ENCODE data around the gene LRIG2. TPM values are rescaled to one million over a fixed set of nuclear protein-coding genes. Genes with fewer than 3 reads are reported as not detected.

The LRIG2 gene
- polyA plus RNA-seq, 1 of the 3 experiments (the other 2 are of a cell fraction) = 3.8 TPM

DNA sequence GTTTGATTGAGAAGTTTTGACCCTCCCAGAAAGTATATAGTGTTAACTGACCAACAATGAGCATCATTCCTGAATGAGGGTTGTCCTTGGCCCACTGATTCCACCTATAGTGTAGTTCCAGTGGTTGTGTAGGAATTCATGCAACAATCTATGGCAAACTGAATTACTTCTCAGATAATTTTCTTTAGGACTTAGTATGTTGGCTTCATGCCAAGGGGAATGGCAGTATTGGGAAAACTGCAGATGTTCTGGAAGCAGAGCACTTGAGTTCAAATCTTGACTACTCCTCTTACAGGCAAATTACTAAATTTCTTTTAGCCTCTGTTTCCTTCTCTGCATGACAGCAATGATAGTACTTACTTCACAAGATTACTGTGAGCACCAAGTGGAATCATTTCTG, 65.8 kb downstream of the LRIG2 start:
- no peak for TF ChIP-seq USF1 (IDR thresholded peaks at IDR 0.05; ENCODE audit: borderline replicate concordance, low read depth)
- TF ChIP-seq MXI1 (IDR thresholded peaks at IDR 0.05; ENCODE audit: low read depth, low read length) = no peak
- no peak for TF ChIP-seq YY1 (IDR thresholded peaks at IDR 0.05; ENCODE audit: low read depth)
- TF ChIP-seq TEAD4 (IDR thresholded peaks at IDR 0.05; ENCODE audit: borderline replicate concordance, insufficient read depth) = no peak
- Histone ChIP-seq H3K27ac (ENCODE audit: low read depth in 2 of 2, low read length in 1 of 2) (no peak overlapping the region), H3K79me2 (ENCODE audit: insufficient read depth) (no peaks in the 10 kb centered on the region), H3K9me2 (no peaks in the 10 kb centered on the region), H3K9me3 (no peaks in the 10 kb centered on the region), H3K4me3 (ENCODE audit: low read depth in 2 of 2, low read length in 1 of 2) (no peak overlapping the region), H4K20me1 (ENCODE audit: insufficient read depth) (no peaks in the 10 kb centered on the region), H3K4me2 (no peak overlapping the region), H3K27me3 (ENCODE audit: insufficient read depth) (no peaks in the 10 kb centered on the region), H3F3A (replicated peaks; ENCODE audit: insufficient read depth) (peaks cover 5% of the 10 kb centered on the region), H3K4me1 (ENCODE audit: control insufficient read depth in 1 of 2, insufficient read depth in 2 of 2, low read depth in 1 of 2, low read length in 1 of 2) (peaks cover 21 to 26% of the 10 kb centered on the region in 2 experiments; a peak in 3 of 4 replicates), H3K36me3 (replicated peaks in 1 of 2; ENCODE audit: control insufficient read depth in 1 of 2, insufficient read depth in 2 of 2, low read length in 1 of 2) (no peaks in the 10 kb centered on the region), H2AFZ (ENCODE audit: low read depth) (no peak overlapping the region), H3K9ac (no peak overlapping the region)
- ChIA-PET POLR2A (no interaction called here), CTCF (interaction anchor here (1.0 to 3.3 kb wide), 5 partner anchors 18 to 543 kb away, joined by 3 to 32 read pairs (median 14); no protein-coding TSS in a partner anchor)
- DNase-seq = no peak

DNA sequence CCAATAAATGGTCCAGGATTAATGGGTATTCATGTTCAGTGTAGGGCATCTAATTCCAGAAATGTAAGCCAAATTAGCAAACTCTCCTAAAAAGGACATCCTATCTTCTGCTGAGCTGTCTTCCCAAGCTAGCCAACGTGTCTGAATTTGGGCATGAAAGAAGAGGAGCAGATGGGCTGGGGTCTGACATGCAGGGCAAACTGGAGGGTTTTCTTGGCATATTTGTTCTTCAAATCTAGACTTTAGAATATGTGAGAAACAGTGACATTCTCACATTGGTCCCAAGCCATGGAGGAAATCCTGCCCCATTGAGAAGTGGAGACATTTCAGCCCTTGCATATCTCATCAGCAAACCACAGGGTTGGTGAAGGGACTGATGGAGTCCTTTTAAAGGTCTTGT, 67.2 kb downstream of the LRIG2 start:
- POLR2A ChIA-PET = interaction anchor here (1.7 kb wide), 1 partner anchor 248 kb away, joined by 6 read pairs; no protein-coding TSS in a partner anchor
- no peak overlapping the region for H3K4me2 ChIP-seq
- 92% methylated on average over 1 of the region's 1 CpG for WGBS (ENCODE audit: low lambda C conversion rate)
- CTCF ChIA-PET = interaction anchor here (0.6 to 3.3 kb wide), 28 partner anchors 9 to 575 kb away, joined by 3 to 32 read pairs (median 4); no protein-coding TSS in a partner anchor
- H3K4me1 ChIP-seq (ENCODE audit: control insufficient read depth in 1 of 2, insufficient read depth in 2 of 2, low read depth in 1 of 2, low read length in 1 of 2) = peaks cover 21 to 32% of the 10 kb centered on the region in 2 experiments; a peak in 3 of 4 replicates
- no peak overlapping the region; a peak in 1 of 4 replicates for H3K4me3 ChIP-seq (ENCODE audit: low read depth in 2 of 2, low read length in 1 of 2)
- H3K27me3 ChIP-seq (ENCODE audit: insufficient read depth) = no peaks in the 10 kb centered on the region
- H3K27ac ChIP-seq (ENCODE audit: low read depth in 2 of 2, low read length in 1 of 2) = peak overlapping the region in 1 of 2 experiments; percentile 85; a peak in 2 of 4 replicates
- no peak overlapping the region for H2AFZ ChIP-seq (ENCODE audit: low read depth)
- no peaks in the 10 kb centered on the region for H4K20me1 ChIP-seq (ENCODE audit: insufficient read depth)
- no peaks in the 10 kb centered on the region for H3K36me3 ChIP-seq (replicated peaks in 1 of 2; ENCODE audit: control insufficient read depth in 1 of 2, insufficient read depth in 2 of 2, low read length in 1 of 2)
- no peak overlapping the region for H3K9ac ChIP-seq
- no peaks in the 10 kb centered on the region for H3K79me2 ChIP-seq (ENCODE audit: insufficient read depth)
- H3K9me2 ChIP-seq = no peaks in the 10 kb centered on the region
- TF ChIP-seq, protein P1, sequence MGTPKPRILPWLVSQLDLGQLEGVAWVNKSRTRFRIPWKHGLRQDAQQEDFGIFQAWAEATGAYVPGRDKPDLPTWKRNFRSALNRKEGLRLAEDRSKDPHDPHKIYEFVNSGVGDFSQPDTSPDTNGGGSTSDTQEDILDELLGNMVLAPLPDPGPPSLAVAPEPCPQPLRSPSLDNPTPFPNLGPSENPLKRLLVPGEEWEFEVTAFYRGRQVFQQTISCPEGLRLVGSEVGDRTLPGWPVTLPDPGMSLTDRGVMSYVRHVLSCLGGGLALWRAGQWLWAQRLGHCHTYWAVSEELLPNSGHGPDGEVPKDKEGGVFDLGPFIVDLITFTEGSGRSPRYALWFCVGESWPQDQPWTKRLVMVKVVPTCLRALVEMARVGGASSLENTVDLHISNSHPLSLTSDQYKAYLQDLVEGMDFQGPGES (IDR thresholded peaks at IDR 0.05; ENCODE audit: low read depth, low read length) = no peak
- TF ChIP-seq CTCF (IDR thresholded peaks at IDR 0.05) (no peak), RAD21 (IDR thresholded peaks at IDR 0.05; ENCODE audit: low read length) (no peak), NRF1 (IDR thresholded peaks at IDR 0.05; ENCODE audit: low read depth, low read length) (no peak), PBX3 (IDR thresholded peaks at IDR 0.05) (no peak), GATA2 (CRISPR knock-in tag; IDR thresholded peaks at IDR 0.05) (no peak), FOXJ3 (CRISPR knock-in tag; IDR thresholded peaks at IDR 0.05) (no peak), MXI1 (IDR thresholded peaks at IDR 0.05; ENCODE audit: low read depth, low read length) (no peak), FOXM1 (IDR thresholded peaks at IDR 0.05; ENCODE audit: low read depth) (no peak), RXRA (IDR thresholded peaks at IDR 0.05; ENCODE audit: borderline replicate concordance, low read depth) (no peak), RCOR1 (IDR thresholded peaks at IDR 0.05; ENCODE audit: low read length) (no peak), CHD2 (IDR thresholded peaks at IDR 0.05; ENCODE audit: low read length, partially characterized antibody) (no peak)
- H3K9me3 ChIP-seq = no peaks in the 10 kb centered on the region
- DNase-seq = no peak
- peaks cover 4% of the 10 kb centered on the region for H3F3A ChIP-seq (replicated peaks; ENCODE audit: insufficient read depth)

All from SK-N-SH (cell line).